AG04449 (cell line): Measurements from ENCODE around the gene CDK3.
"Not testable (repeated sequence)": the region's sequence is repeated elsewhere in the genome, so short reads cannot be mapped to it uniquely, and the experiment has no call there.

ENCODE experiments used
- CTCF ChIA-PET: fragments of 350-600 bp; formaldehyde crosslinking; extraction: SDS; loops from one replicate; lab custom pipeline; 2021; ENCODE audit warnings: antibody characterized with exemption; lab: Yijun Ruan, JAX
- POLR2A ChIA-PET: fragments of 400-600, 350-600 bp; formaldehyde crosslinking; extraction: SDS; loops from one replicate; lab custom pipeline; 2020; ENCODE audit warnings: antibody characterized with exemption, inconsistent platforms; lab: Yijun Ruan, JAX
- DNase-seq: peaks from one replicate; pipeline ENCODE4 v3.0.0-alpha.2; 2010; ENCODE audit warnings: low read depth, low spot score
- H3K4me3 ChIP-seq: 2 replicates; pipeline ENCODE4 v1.5.1; 2011; ENCODE audit warnings: low read depth, mild to moderate bottlenecking, control low read depth, low read length
- TF ChIP-seq, protein P1 (sequence below): IDR thresholded peaks from one replicate; pipeline ENCODE4 v1.5.1; 2011; ENCODE audit warnings: mild to moderate bottlenecking, moderate library complexity, low read length, control low read depth, inconsistent platforms; ENCODE audit not compliant: insufficient read depth; ENCODE audit errors: missing control alignments

The CDK3 gene

DNA sequence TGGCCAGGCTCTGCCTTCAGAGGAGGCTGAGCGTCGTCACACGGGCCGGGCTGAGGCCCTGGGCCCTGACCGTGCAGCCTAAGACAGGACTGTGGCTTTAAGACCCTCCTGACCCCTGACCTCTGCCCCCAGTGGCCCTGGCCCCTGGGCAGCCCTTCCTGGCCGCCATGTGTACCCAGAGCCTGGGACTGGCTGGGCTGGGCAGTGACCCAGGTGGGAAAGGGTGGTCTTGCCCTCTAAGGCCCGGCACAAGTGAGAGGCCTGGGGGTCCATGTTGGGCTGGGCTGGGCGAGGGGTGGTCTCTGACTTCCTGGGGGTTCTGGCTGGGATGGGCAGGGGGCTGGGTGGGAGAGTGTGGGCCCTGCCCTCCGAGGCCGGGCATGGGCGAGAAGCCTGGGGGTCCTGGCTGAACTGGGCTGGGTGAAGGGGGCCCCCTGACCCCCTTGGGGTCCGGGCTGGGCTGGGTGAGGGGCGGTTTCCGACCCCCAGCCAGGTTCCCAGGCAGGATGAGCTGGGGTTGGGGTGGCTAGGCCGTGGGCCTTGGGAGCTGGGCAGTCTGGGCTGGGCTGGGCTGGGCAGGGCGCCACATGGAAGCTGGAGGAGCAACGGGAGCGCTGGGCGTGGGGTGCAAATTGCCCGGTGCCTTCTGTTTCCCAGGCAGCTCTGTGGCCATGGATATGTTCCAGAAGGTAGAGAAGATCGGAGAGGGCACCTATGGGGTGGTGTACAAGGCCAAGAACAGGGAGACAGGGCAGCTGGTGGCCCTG is at the start of gene CDK3:
CDK3 (plus strand) TSS at position 101 of the 767 bp plus-strand sequence; CDS start at position 672, 571 bp downstream.
- TF ChIP-seq, protein P1, sequence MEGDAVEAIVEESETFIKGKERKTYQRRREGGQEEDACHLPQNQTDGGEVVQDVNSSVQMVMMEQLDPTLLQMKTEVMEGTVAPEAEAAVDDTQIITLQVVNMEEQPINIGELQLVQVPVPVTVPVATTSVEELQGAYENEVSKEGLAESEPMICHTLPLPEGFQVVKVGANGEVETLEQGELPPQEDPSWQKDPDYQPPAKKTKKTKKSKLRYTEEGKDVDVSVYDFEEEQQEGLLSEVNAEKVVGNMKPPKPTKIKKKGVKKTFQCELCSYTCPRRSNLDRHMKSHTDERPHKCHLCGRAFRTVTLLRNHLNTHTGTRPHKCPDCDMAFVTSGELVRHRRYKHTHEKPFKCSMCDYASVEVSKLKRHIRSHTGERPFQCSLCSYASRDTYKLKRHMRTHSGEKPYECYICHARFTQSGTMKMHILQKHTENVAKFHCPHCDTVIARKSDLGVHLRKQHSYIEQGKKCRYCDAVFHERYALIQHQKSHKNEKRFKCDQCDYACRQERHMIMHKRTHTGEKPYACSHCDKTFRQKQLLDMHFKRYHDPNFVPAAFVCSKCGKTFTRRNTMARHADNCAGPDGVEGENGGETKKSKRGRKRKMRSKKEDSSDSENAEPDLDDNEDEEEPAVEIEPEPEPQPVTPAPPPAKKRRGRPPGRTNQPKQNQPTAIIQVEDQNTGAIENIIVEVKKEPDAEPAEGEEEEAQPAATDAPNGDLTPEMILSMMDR, result no peak
- CTCF ChIA-PET, result interaction anchor here (0.6 to 17.3 kb wide), 13 partner anchors 9 to 279 kb away, joined by 3 to 363 read pairs (median 5); partner anchors contain the start of genes FBF1, MRPL38 and TRIM65
- DNase-seq, result no peak
- POLR2A ChIA-PET, result no interaction called here
- no peak within 1 kb of the TSS for H3K4me3 ChIP-seq

DNA sequence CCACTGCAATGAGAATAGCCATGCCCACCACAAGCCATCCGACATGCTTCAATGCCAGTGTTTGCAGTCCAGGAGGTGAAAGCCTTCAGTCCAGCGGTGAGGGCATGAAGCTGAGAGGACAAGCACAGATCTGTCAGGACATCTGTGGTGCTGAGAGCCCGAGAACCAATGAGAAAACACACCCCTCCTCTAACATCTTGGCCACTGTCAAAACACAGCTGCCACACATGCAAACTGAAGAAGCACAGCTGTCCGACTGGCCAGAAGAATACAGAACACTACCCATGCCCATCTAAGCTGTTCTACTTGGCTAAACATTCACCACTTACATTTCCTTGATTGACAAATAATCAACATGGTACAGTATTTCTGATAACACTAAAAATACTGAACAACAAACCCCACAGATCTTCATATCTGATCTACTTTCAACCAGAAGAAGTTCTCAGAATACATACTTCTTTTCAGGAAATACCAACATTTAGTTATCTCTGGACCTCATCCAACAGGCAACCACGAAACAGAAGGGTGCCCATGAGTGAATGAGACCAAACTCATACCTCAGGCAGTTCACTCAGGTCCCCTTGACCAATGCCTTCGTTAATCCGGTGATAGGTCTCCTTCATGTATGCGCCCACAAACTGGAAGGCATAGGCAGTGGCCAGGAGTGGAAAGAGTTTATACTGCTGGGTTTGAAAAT is 49.6 kb upstream of the CDK3 start:
- CTCF ChIA-PET, result no interaction called here
- DNase-seq, result no peak
- TF ChIP-seq, protein P1, result no peak
- POLR2A ChIA-PET, result no interaction called here
- no peak overlapping the region for H3K4me3 ChIP-seq

DNA sequence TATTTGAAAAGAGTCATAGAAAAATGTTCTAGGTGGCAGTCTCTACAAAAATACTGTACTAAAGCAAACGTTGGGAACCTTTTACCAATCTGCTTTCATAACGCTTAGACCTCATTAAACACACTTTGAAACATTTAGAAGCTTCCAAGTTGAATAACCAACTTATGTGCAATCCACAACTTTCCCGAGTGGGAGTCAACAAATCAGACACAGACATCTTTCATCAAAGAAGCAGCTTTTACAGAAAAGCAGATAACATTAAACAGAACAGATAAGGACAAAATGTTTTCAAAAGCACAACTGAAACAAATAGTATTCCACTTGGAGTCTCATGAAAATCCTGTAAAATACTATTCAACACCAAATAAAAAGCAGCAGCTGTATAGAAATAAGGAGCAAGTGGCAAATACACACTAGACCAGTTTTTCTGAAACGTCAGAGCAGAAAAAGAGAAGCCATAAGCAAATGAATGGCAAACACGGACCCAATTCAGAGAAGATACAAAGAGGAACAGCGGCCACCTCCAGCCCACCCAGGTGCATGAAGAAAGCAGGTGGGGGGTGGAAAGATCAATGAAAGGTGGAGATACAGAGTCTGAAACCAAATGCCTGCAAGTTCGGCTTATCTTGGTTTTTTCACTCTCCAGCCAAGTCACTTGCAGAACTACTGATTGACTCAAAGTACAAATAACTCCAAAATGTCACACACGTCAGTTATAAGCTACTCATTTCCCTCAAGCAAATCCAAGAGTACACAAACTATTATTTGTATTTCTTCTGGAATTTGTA is 41.4 kb upstream of the CDK3 start:
- H3K4me3 ChIP-seq, result no peak overlapping the region
- POLR2A ChIA-PET, result no interaction called here
- CTCF ChIA-PET, result interaction anchor here (0.6 to 2.6 kb wide), 6 partner anchors 13 to 321 kb away, joined by 3 to 9 read pairs (median 4); partner anchors contain the start of gene MRPL38
- TF ChIP-seq, protein P1, result no peak
- no peak for DNase-seq

DNA sequence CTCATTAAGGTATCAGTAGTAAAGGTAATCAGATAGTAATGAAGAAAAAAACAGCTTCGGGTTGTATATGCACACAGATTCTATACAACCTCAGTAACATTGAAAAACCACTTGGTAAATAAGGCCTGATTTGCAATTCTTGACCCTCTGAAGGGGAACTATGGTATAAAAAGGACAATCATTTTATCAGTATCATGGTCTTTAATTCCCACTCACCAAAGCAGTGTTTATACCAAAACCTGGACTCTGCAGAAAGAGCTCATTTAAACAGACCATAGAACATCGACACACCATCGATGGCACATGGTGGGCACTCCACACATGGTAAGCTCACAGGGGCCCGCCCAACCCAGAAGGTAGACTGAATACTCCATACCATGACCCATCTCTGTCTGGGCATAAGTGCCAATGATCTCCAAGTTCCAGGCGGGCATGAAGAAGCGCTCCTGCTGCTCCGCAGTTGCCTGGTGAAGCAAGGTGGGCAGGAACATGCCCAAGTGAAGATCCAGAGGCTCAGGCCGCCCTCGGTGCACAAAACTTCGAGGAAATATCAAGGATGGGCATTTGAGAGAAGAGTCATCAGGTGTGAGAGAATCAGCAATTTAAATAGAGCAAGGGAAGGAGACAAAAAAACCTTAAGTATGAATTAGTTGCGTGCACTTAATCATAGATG is 40.7 kb upstream of the CDK3 start:
- DNase-seq, result no peak
- TF ChIP-seq, protein P1, result no peak

DNA sequence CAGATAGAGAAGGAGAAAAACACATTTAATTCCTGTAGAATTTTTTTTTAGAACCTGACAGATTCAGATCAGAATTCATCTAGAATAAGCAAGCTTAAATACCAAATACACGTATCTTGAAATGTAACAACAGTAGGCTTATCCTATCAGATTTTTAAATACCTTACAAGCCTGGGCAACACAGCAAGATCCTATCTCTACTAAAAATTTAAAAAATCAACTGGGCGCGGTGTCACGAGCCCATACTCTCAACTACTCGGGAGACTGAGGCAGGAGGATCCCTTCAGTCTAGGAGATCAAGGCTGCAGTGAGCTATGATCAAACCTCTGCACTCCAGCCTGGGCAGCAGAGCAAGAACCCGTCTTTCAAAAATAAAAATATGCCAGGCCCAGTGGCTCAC is 35.2 kb upstream of the CDK3 start:
- no peak overlapping the region for H3K4me3 ChIP-seq
- TF ChIP-seq, protein P1, result no peak
- CTCF ChIA-PET, result interaction anchor here (0.8 to 2.0 kb wide), 3 partner anchors 10 to 49 kb away, joined by 3 to 4 read pairs (median 4); no protein-coding TSS in a partner anchor
- POLR2A ChIA-PET, result interaction anchor here (0.7 kb wide), 1 partner anchor 13 kb away, joined by 3 read pairs; no protein-coding TSS in a partner anchor
- no peak for DNase-seq

More for the DNA sequence above, 40.7 kb upstream of the CDK3 start:
- POLR2A ChIA-PET, result no interaction called here
- H3K4me3 ChIP-seq, result no peak overlapping the region
- CTCF ChIA-PET, result interaction anchor here (0.6 to 2.6 kb wide), 8 partner anchors 14 to 320 kb away, joined by 3 to 9 read pairs (median 3); partner anchors contain the start of gene MRPL38

DNA sequence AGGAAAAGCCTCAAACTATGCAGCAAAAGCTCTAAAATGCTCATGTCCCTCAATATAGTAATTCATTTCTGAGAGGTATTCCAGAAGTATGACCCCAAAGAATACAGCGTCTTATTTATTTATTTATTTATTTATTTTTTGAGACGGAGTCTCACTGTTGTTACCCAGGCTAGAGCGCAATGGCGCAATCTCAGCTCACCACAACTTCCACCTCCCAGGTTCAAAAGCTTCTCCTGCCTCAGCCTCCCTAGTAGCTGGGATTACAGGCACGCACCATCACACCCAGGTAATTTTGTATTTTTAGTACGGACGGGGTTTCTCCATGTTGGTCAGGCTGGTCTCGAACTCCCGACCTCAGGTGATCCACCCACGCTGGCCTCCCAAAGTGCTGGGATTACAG is 31.6 kb upstream of the CDK3 start:
- CTCF ChIA-PET, result interaction anchor here (0.7 to 1.3 kb wide), 3 partner anchors 10 to 216 kb away, joined by 3 to 4 read pairs (median 3); partner anchors contain the start of genes ACOX1, FBF1 and TEN1
- POLR2A ChIA-PET, DNase-seq, H3K4me3 ChIP-seq: not testable (repeated sequence)
